Occipital lobe (tissue), 2 donors: ENCODE measurements around the gene RHEX. TPM values are rescaled to one million over a fixed set of nuclear protein-coding genes. Genes with fewer than 3 reads are reported as not detected.
"Not testable (repeated sequence)": the region's sequence is repeated elsewhere in the genome, so short reads cannot be mapped to it uniquely, and the experiment has no call there.

Experiments used
- DNase-seq: peaks from one replicate; lab custom pipeline; 2025; lab: John Stamatoyannopoulos, UW
- total RNA-seq: library from RNA; depleted of rRNA; stranded (reverse); fragments of >200 nt; gene quantifications from one replicate; pipeline ENCODE4 v1.2.3, GENCODE V29; 2014

The RHEX gene
- not detected for total RNA-seq

- not testable (repeated sequence) for DNase-seq
Observed at GRCh38 chr1:206052919-206053610, at the start of gene RHEX. RHEX (plus strand) TSS chr1:206053173; CDS start chr1:206097829, 44,656 bp downstream.

- DNase-seq, result no peak
Observed at GRCh38 chr1:206003854-206004800, 48.8 kb upstream of the RHEX start.

- DNase-seq, result no peak
Observed at GRCh38 chr1:206004826-206005225, 48.1 kb upstream of the RHEX start.

- DNase-seq, result no peak
Observed at GRCh38 chr1:206005234-206005633, 47.7 kb upstream of the RHEX start.

- DNase-seq, result no peak
Observed at GRCh38 chr1:206005778-206006180, 47.2 kb upstream of the RHEX start.

- DNase-seq, result no peak
Observed at GRCh38 chr1:206006946-206007345, 46.0 kb upstream of the RHEX start.

- no peak for DNase-seq
Observed at GRCh38 chr1:206010060-206010459, 42.9 kb upstream of the RHEX start.

GRCh38 chr1:206011057-206011456 is 41.9 kb upstream of the RHEX start:
- DNase-seq, result no peak

- no peak for DNase-seq
Observed at GRCh38 chr1:206012086-206012859, 40.7 kb upstream of the RHEX start.

GRCh38 chr1:206013026-206013795 is 39.8 kb upstream of the RHEX start:
- no peak for DNase-seq

- no peak for DNase-seq
Observed at GRCh38 chr1:206014601-206015000, 38.4 kb upstream of the RHEX start.

- no peak for DNase-seq
Observed at GRCh38 chr1:206015071-206015470, 37.9 kb upstream of the RHEX start.

- no peak for DNase-seq
Observed at GRCh38 chr1:206020393-206021007, 32.5 kb upstream of the RHEX start.

GRCh38 chr1:206021008-206021625 is 31.9 kb upstream of the RHEX start:
- DNase-seq, result no peak

- no peak for DNase-seq
Observed at GRCh38 chr1:206021626-206022365, 31.2 kb upstream of the RHEX start.

GRCh38 chr1:206022766-206023165 is 30.2 kb upstream of the RHEX start:
- no peak for DNase-seq

- no peak for DNase-seq
Observed at GRCh38 chr1:206023695-206024094, 29.3 kb upstream of the RHEX start, which contains the start of gene CTSE. CTSE (minus strand) TSS chr1:206023895; CDS start chr1:206023791, 104 bp downstream.

- DNase-seq, result no peak
Observed at GRCh38 chr1:206025283-206025820, 27.6 kb upstream of the RHEX start.

- no peak for DNase-seq
Observed at GRCh38 chr1:206029484-206029883, 23.5 kb upstream of the RHEX start.
